HG03066 (cell line): ENCODE data around the gene ARHGEF26.

Experiments used
- ATAC-seq: cut with Tn5 transposase; IDR thresholded peaks from one replicate; pipeline ENCODE4 v1.9.1; 2021; ENCODE audit warnings: low read depth; ENCODE audit not compliant: unreplicated experiment

Gene ARHGEF26

DNA sequence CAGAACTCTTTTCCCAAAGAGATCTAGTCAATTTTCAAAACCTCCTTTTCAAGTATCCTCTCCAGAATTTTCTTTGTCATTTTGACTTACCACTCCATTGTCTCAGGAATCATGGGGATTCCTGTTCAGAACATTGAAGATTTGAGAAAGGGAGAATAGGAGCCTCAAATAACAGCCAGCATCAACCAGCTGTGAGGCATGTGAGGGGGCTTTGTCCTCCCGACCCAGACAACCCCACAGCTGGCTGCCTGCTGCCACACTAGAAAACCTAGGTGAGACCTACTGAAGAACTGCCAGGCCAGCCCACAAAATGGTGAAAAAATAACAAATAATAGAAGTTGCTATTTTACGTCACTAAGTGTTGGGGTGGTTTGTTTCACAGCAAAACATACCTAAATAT is 5.9 kb upstream of the ARHGEF26 start:
- ATAC-seq, result no peak

DNA sequence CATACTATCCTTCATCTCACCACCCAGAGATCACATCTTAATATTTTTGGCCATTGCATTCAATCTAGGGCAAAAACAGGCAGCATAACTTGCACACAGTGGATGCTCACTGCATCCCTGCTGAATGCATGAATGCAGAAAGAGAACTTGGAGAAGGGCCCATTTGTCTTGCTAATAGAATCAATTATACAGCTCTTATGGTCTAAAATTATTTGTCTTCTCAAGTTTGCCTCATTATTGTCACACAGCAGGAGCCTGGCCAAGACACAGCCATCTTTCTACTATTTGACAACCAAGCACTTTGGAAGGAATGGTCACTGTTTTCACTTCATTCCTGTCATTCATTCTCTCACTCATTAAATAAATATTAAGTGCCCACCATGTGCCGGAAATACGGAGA is 1.2 kb upstream of the ARHGEF26 start:
- ATAC-seq, result no peak

DNA sequence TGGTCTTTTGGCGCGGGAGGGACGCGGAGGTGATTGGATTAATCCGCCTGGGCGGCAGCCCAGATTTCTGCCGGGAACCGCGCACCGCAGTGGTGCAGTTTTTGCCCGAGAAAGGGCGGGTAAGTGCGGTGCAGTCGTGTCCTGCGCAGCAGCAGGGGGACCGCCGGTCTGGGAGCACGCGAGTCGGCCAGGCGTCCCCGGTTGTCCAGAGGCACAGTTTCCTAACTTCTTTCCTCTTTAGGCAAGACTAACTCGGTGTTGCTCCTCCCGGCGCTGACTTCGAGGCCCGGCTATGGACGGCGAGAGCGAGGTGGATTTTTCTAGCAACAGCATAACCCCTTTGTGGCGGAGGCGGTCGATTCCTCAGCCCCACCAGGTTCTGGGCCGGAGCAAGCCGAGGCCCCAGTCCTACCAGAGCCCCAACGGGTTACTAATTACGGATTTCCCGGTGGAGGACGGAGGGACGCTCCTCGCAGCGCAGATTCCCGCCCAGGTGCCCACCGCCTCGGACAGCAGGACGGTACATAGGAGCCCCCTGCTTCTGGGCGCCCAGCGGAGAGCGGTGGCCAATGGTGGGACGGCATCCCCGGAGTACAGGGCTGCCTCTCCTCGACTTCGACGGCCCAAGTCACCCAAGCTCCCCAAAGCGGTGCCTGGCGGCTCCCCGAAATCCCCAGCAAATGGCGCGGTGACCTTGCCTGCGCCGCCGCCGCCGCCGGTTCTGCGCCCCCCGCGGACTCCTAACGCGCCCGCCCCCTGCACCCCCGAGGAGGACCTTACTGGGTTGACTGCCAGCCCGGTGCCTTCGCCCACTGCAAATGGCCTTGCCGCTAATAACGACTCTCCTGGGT is 736 bp downstream of the ARHGEF26 start:
- ATAC-seq, result peak; percentile 46

DNA sequence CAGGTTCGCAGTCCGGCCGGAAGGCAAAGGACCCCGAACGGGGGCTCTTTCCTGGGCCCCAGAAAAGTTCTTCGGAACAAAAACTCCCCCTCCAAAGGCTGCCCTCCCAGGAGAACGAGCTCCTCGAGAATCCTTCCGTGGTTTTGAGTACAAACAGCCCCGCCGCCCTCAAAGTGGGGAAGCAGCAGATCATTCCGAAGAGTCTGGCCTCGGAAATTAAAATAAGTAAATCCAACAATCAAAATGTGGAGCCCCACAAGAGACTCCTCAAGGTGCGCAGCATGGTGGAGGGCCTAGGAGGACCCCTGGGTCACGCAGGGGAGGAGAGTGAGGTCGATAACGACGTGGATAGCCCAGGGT is 1.3 kb downstream of the ARHGEF26 start:
- no peak for ATAC-seq

DNA sequence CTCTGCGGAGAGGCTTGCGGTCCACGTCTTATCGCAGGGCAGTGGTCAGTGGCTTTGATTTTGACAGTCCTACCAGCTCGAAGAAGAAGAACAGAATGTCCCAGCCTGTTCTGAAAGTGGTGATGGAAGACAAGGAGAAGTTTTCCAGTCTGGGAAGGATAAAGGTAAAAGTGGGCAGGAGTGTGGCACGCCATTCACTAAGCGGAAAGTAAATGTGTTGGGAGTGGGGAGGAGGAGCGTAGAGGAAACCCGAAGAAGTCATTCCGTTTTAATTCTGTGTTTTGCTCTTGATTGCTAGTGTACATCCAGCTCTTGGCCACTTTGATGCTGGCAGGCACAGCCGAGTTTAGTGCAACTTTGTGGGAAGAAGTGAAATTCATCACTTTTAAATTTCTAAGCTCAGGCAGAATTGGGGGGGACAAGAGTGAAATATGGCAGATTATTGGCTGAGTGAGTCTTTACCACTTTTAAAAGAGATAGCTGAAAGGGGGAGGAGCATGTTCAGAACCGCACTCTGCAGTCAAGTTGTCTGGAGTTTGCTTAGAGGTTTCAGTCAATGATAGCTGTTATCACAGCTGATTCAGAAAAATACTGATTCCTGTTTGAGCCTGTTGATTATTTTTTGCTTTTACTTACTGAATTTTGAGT is 1.8 kb downstream of the ARHGEF26 start:
- ATAC-seq, result no peak

DNA sequence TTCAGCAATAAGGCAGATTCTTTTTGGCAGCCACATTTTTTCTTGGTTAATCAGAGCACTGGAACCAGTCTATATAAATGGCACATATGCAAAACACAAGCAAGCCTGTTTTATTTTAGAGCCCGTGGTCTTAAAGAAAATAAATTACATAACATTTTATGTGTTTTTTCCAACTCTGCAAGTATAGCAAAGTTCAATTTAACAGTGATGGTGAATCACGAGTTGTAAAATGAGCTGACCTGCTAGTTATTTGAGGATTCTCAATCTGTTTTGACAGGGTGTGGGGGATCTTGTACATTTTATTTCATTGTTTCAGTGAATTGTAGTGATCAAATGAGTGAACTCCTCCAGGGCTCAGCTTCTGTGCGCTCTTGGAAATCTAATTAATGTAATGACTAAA is 2.7 kb downstream of the ARHGEF26 start:
- no peak for ATAC-seq

DNA sequence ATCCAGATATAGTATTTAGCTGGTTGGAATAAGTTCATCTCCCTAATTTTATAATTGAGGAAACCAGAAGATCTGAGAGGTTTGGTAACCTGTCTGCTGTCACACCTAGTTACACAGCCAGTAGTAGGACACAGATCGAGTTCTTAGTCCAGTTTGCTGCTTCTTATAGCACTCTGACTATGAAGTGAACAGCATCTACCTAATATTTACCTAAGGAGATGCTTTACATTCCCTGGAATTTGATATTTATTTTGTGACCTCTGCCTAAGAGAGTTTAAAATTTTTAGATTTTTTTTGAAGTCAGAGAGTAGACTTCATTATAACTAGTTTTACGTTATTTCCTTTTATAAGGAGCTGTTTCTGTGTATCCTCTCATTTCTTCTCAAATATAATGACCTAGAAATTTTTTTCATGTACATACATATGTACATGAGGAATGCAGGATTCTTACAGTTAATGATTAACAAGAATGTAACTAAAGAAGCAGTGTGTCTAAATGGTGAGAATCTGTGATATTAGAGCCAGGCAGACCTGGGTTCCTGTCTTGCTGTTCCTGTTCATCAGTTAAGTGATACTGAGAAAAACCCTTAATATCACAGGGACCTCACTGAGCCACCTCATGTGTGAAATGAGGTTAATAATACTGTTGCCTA is 4.3 kb downstream of the ARHGEF26 start:
- ATAC-seq, result no peak

DNA sequence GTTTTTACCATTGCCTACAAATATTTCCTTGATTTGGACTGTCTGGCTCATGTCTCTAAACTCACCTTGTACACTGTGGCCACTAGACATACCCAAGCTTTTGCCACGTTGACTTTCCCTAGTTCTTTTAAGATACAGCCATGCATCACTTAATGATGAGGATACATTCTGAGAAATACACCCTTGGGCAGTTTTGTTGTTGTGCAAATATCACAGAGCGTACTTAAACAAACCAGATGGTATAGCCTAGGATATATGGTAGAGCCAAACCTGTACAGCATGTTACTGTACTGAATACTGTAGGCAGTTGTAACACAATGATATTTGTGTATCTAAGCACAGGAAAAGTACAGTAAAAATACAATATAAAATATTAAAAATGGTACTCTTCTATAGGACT is 5.5 kb downstream of the ARHGEF26 start:
- no peak for ATAC-seq

DNA sequence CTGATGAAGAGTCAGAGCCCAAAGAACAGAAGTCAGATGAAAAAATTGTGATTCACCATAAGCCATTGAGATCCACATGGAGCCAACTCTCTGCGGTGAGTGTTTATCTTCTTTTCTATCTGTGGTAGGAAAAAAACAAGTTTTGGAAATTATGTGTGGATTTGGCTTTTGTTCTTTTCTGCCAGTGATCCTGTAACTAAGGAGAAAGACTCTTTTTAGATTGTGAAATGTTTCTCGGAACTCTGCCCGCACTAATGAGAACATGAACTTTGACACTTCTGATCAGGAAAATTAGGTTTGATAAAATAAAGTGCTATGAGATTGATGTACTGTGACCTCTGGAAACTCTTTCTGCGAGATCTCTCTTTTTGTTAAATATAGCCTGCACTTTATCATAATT is 8.4 kb downstream of the ARHGEF26 start:
- no peak for ATAC-seq

DNA sequence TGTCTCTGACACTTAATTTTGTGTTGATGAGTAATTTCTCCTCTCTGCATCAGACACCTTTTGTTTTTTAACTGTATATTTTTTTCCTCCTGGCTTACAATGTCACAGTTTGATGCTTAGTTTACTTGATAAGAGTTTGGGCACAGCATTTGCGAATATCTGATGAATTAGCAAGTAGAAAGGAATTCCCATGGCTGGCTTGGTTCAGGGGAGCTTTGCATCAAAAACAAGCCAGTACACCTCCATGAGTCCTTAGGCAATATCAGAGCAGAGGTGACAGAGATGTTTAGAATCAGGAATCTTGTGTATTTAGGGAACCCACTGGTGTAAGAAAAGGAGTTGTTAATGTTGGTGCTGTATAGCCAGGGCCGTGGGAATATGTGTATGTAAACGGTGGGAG is 9.3 kb downstream of the ARHGEF26 start:
- ATAC-seq, result no peak

DNA sequence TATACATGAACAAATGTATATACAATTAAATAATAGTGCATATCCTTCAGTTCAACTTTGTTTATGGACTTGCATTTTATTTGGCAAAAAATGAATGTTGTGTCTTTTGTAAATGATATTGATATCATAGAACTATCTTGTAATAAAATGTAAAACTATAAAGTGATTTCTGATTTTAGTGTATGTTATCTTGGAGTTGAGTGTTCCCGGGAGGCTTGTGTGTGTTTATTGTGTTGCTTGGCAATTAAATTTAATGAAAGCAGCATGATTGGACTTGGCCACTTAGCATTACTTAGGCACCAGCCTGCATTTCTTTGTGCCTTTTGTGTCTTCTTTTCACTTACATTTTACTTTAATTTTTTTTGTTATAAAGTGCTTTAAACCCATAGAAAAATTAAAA is 10.6 kb downstream of the ARHGEF26 start:
- ATAC-seq, result no peak

DNA sequence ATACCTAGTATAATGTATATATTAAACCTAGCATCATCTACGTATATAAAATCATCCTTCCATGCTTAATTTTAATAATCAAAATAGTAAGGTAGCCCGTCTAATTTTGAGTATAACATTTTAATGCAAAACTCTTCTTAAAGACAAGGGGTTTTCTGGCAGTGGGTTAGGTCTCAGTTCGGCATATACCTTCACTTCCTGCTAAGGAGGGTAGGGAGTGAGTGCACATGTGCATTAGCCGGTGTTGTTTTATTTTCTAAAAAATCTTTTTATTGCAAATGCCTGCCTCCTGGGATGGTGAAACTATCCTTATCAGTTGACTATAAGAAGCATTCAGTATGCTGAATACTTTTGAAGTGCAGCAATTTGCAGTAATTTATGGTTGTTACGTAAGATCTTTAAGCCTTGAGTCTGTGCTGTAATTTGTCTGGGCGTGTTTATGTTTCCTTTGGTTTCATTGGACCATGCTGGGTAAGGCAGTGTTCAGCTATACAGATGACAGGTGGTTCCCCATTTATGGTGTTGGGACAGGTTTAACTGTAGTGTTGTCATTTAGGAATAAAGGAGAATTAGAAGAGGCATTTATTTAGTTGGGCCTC is 11.7 kb downstream of the ARHGEF26 start:
- no peak for ATAC-seq

DNA sequence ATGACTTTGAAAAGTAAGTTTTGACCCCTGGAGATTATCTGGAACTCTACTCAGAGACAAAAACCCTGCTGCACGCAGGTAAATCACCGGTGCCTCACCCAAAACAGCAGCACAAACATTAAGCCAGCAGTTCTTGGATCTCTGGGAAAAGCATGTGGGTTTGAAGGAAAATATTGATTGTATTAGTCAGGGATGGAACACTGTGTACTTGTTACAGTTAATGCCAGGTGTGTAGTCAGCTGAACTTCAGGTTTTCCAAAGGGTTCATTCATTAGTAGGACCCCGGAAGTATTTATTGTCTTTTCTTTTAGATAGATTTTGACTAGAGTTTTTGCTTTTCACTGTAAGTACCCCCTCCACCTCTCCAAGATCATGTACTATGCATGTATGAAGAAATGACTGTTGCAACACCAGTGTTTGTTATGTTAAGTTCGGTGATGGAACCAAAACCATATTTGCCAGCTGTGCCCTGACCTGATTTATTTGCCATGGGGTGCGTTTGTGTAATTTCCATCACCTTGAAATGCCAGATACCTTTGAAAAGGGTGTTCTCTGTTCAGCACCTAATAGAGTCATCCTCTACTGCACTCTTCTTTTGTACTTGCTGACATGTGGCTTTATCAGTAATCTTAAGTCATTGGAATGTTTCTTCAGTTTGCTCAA is 14.5 kb downstream of the ARHGEF26 start:
- ATAC-seq, result no peak

DNA sequence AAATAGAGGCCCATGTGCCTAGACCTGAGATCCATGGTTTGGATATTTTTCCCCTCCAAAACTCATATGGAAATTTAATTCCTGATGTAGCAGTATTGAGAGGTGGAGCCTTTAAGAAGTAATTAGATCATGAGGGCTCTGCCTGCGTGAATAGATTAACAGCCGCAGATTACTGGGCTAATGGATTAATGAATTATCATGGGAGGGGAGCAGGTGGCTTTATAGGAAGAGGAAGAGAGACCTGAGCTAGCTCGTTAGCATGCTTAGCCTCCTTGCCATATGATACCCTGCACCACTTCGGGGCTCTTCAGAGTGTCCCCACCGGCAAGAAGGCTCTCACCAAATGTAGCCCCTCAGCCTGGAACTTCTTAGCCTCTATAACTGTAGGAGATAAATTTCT is 15.8 kb downstream of the ARHGEF26 start:
- ATAC-seq, result no peak

DNA sequence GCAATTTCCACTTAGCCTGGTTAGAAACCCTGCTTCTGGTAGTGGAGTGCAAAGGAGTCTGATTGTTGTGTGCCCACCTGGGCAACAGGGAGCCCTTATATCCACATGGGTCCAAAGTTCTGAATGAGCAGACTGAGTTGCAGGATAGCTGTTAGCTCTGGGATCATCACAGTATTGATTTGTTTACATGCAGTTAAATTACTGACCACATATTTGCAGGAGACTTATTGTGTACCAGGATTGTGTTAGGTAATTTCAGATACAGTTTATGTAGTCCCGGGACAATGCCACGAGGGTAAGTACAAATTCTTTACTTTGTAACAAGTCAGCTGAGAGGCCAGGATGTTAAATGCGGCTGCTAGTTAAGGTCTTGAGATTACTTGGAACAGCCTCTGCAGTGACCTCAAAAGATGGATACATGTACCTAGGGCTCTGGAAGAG is 18.8 kb downstream of the ARHGEF26 start:
- ATAC-seq, result no peak

DNA sequence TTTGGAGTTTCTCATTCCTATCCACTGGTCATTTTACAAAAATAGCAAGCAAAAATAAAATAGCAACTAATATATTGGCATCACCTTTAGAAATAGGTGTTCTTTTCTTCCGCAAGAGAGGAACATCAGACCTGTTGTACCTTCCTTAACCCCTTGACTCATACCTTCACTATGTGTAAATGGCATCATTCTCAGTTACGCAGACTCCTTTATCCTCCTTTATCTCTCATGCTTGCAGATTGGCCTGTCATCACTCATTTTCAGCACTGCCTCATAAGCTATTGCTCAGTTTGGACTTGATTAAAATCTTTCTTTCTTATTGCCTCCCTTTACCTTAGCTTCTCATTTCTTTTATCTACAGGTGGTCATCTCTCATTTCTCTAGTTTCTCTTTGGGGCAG is 21.4 kb downstream of the ARHGEF26 start:
- no peak for ATAC-seq

DNA sequence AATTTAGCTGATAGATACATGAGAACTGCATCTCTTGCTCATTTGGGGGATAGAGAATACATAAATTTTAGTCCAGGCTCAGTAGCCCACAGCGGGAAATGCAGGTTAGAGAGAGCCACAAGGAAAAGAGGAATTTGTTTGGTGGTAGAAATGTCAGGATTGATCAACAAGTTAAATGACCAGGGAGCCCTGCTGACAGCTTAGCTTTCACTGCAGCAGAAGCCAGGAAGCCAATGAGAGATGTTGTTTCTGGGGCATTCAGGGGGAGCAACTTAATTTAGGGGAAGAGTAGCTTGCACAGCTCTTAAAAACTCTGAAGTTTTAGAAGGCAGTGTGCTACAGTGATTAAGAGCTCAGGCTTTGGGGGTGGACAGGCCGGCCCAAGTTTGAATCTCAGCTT is 22.7 kb downstream of the ARHGEF26 start:
- no peak for ATAC-seq

DNA sequence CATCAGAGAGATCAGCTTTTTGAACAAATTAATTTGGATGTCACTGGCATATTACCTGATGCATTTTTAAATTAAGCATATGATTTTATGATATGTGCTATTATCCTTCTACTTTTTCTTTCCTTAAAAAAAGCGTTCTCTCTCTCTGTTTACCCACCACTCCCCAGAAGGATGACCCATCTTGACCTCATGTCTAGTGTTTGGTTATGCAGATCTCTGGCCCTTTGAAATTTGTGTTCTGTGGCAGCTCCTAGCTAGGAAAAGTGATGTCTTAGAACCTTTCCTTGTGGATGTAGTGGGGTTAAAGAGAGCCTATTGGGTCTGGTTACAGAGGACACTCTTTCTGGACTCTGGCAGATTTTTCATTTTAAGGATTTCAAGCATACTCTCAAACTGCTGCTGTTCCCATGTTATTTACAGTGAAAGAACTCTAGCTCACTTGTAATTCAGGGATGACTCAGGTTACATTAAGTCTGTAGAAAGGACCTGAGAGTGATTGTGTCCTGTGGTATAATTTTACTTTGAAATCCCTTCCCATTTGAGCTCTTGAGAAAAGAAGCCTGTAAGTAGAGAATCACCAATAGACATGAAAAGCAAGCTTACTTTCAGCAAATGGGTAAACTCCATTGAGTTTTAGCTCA is 23.8 kb downstream of the ARHGEF26 start:
- ATAC-seq, result no peak

DNA sequence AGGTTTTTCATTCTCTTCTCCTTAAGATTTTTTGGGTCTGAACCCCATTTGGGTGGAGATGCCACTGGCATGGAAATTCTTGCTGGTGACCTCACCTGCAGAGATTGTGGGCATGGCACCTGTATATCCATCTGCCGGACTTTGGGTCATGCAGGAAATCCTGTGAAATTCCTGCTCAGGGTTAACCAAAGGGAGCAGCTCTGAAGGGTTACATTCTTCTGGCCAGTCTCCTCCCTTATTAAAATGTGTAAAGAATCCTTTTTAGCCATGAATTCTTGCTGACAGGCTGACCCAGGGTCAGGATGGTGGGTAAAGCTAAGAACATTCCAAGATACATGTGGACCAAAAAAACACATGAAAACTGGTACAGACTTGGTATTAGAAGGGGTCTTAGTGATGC is 27.4 kb downstream of the ARHGEF26 start:
- no peak for ATAC-seq

DNA sequence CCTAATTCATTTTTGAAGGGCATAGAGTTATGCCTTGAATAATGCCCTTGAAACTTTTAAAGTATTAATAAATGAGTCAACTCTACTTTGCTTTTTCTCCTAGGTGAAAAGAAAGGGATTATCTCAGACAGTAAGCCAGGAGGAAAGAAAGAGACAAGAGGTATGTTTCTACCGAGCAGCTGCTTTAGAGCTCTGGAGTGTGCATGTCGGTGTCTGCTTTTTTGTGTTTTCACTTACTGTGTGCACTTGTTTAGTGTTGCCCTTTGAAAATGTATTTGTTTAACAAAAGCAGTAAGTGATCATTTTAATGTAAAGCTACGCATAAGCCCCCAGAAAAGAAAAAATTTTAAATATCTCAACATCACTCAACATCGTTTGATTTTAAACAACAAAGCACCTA is 28.1 kb downstream of the ARHGEF26 start:
- no peak for ATAC-seq
